H9 (cell line): ENCODE measurements around the gene SLFN5. TPM values are rescaled to one million over a fixed set of nuclear protein-coding genes. Genes with fewer than 3 reads are reported as not detected.

Source experiments
- DNase-seq: peaks from one replicate; pipeline ENCODE4 v3.0.0-alpha.2; 2017
- H2AFZ ChIP-seq: one replicate; pipeline ENCODE4 v1.6.1; 2013; ENCODE audit warnings: mild to moderate bottlenecking, low read length, control low read depth, moderate library complexity
- H2AK5ac ChIP-seq: 2 replicates; pipeline ENCODE4 v1.6.1; 2013; ENCODE audit warnings: low read length, control low read depth, mixed read lengths; ENCODE audit not compliant: insufficient read length
- H2BK120ac ChIP-seq: one replicate; pipeline ENCODE4 v1.6.1; 2013; ENCODE audit warnings: low read depth, mild to moderate bottlenecking, low read length, control low read depth, inconsistent platforms; ENCODE audit not compliant: poor library complexity, severe bottlenecking
- H2BK12ac ChIP-seq: 2 replicates; pipeline ENCODE4 v1.6.1; 2013; ENCODE audit warnings: low read length, control low read depth, mixed read lengths, low read depth; ENCODE audit not compliant: insufficient read length
- H2BK15ac ChIP-seq: 2 replicates; pipeline ENCODE4 v1.6.1; 2013; ENCODE audit warnings: low read depth, low read length, control low read depth
- H2BK20ac ChIP-seq: one replicate; pipeline ENCODE4 v1.6.1; 2013; ENCODE audit warnings: low read depth, mild to moderate bottlenecking, low read length, control low read depth, inconsistent platforms; ENCODE audit not compliant: poor library complexity, severe bottlenecking
- H2BK5ac ChIP-seq: 2 replicates; pipeline ENCODE4 v1.6.1; 2013; ENCODE audit warnings: low read length, control low read depth, mixed read lengths; ENCODE audit not compliant: insufficient read length
- H3K14ac ChIP-seq: 2 replicates; pipeline ENCODE4 v1.6.1; 2013; ENCODE audit warnings: low read length, control low read depth; ENCODE audit not compliant: insufficient read depth
- H3K18ac ChIP-seq: 2 replicates; pipeline ENCODE4 v1.6.1; 2013; ENCODE audit warnings: low read depth, mild to moderate bottlenecking, mixed read lengths, low read length, control low read depth; ENCODE audit not compliant: insufficient read length
- H3K23ac ChIP-seq: 2 replicates; pipeline ENCODE4 v1.6.1; 2013; ENCODE audit warnings: low read length, control low read depth, mixed read lengths, low read depth; ENCODE audit not compliant: insufficient read length
- H3K23me2 ChIP-seq: 2 replicates; pipeline ENCODE4 v1.6.1; 2013; ENCODE audit warnings: low read depth, mild to moderate bottlenecking, mixed read lengths, low read length, control low read depth; ENCODE audit not compliant: insufficient read length, poor library complexity, severe bottlenecking
- H3K27ac ChIP-seq: 2 replicates; pipeline ENCODE4 v1.5.1; 2013; ENCODE audit warnings: low read length, control low read depth, mixed read lengths, low read depth; ENCODE audit not compliant: insufficient read length
- H3K27me3 ChIP-seq: 2 replicates; pipeline ENCODE4 v1.6.1; 2013; ENCODE audit warnings: low read length, control low read depth, inconsistent platforms; ENCODE audit not compliant: insufficient read depth
- H3K4ac ChIP-seq: 2 replicates; pipeline ENCODE4 v1.6.1; 2013; ENCODE audit warnings: low read depth, mild to moderate bottlenecking, control low read depth, inconsistent platforms, low read length, moderate library complexity
- H3K4me1 ChIP-seq: 2 replicates; pipeline ENCODE4 v1.6.1; 2013; ENCODE audit warnings: low read length, control low read depth, inconsistent platforms; ENCODE audit not compliant: insufficient read depth
- H3K4me2 ChIP-seq: 2 replicates; pipeline ENCODE4 v1.6.1; 2013; ENCODE audit warnings: low read length, control low read depth, mixed read lengths; ENCODE audit not compliant: insufficient read length, insufficient read depth
- H3K56ac ChIP-seq: 2 replicates; pipeline ENCODE4 v1.6.1; 2013; ENCODE audit warnings: low read depth, mild to moderate bottlenecking, mixed read lengths, low read length, control low read depth; ENCODE audit not compliant: insufficient read length
- H3K79me1 ChIP-seq: 2 replicates; pipeline ENCODE4 v1.6.1; 2013; ENCODE audit warnings: low read depth, mild to moderate bottlenecking, moderate library complexity, low read length, control low read depth, inconsistent platforms; ENCODE audit not compliant: insufficient read depth, poor library complexity, severe bottlenecking
- H3K79me2 ChIP-seq: 2 replicates; pipeline ENCODE4 v1.6.1; 2013; ENCODE audit warnings: low read length, control low read depth, inconsistent platforms; ENCODE audit not compliant: insufficient read depth
- H3K9ac ChIP-seq: 2 replicates; pipeline ENCODE4 v1.6.1; 2013; ENCODE audit warnings: low read length, control low read depth, mixed read lengths; ENCODE audit not compliant: insufficient read length; ENCODE audit errors: extremely low read depth
- H3K9me3 ChIP-seq: one replicate; pipeline ENCODE4 v1.6.1; 2013; ENCODE audit warnings: low read depth, low read length, inconsistent platforms; ENCODE audit not compliant: control insufficient read depth
- H3T11ph ChIP-seq: one replicate; pipeline ENCODE4 v1.6.1; 2013; ENCODE audit warnings: mild to moderate bottlenecking, low read length, control low read depth, inconsistent platforms
- H4K20me1 ChIP-seq: one replicate; pipeline ENCODE4 v1.6.1; 2013; ENCODE audit not compliant: control insufficient read depth, insufficient read length, insufficient read depth
- H4K5ac ChIP-seq: 2 replicates; pipeline ENCODE4 v1.6.1; 2013; ENCODE audit warnings: low read depth, mild to moderate bottlenecking, mixed read lengths, low read length, control low read depth; ENCODE audit not compliant: insufficient read length
- H4K8ac ChIP-seq: replicated peaks from 2 replicates; pipeline ENCODE4 v1.6.1; 2013; ENCODE audit warnings: low read length, control low read depth, mixed read lengths, low read depth; ENCODE audit not compliant: insufficient read length
- H4K91ac ChIP-seq: 2 replicates; pipeline ENCODE4 v1.6.1; 2013; ENCODE audit warnings: low read depth, mild to moderate bottlenecking, moderate library complexity, mixed read lengths, low read length, control low read depth; ENCODE audit not compliant: insufficient read length
- H3K27ac Mint-ChIP-seq, 3 experiments: 2 replicates in 2 of 3; 3 replicates in 1 of 3; pipeline ENCODE4 v1.8.0; 2020 to 2021; ENCODE audit warnings: mixed read lengths in 3 of 3, mild to moderate bottlenecking in 1 of 3, moderate library complexity in 1 of 3
- H3K27me3 Mint-ChIP-seq: 2 replicates; pipeline ENCODE4 v1.8.0; 2021; ENCODE audit warnings: low read depth, mild to moderate bottlenecking, moderate library complexity, mixed read lengths
- H3K36me3 Mint-ChIP-seq, 3 experiments: 2 replicates in 2 of 3; 3 replicates in 1 of 3; pipeline ENCODE4 v1.8.0; 2020 to 2021; ENCODE audit warnings: low read depth in 3 of 3, mixed read lengths in 3 of 3; ENCODE audit not compliant: insufficient read depth in 1 of 3
- H3K4me1 Mint-ChIP-seq, 2 experiments: 2 replicates each; pipeline ENCODE4 v1.8.0; 2020; ENCODE audit warnings: mixed read lengths in 2 of 2
- H3K4me3 Mint-ChIP-seq, 2 experiments: 2 replicates in 1 of 2; 3 replicates in 1 of 2; pipeline ENCODE4 v1.8.0; 2020 to 2021; ENCODE audit warnings: mild to moderate bottlenecking in 2 of 2, mixed read lengths in 2 of 2, moderate library complexity in 1 of 2
- H3K9me3 Mint-ChIP-seq, 2 experiments: 2 replicates in 1 of 2; 3 replicates in 1 of 2; pipeline ENCODE4 v1.8.0; 2020; ENCODE audit warnings: mild to moderate bottlenecking in 2 of 2, mixed read lengths in 2 of 2, moderate library complexity in 1 of 2
- CTCF ChIP-seq: fragments of 200-600 bp; sonication (generic); conservative IDR thresholded peaks from 3 replicates; pipeline ENCODE4 v1.8.0; 2021; ENCODE audit warnings: antibody characterized with exemption, mild to moderate bottlenecking
- WGBS: extraction: QIAGEN DNeasy Blood & Tissue Kit; methylation state at CpG from one replicate; pipeline ENCODE4 v1.1.7; 2013; ENCODE audit warnings: missing lambda C conversion rate, low lambda C conversion rate, mixed read lengths; ENCODE audit not compliant: insufficient read length; ENCODE audit errors: extremely low coverage; 5-methylcytosine and 5-hydroxymethylcytosine counted together
- total RNA-seq: library from RNA; stranded (reverse); gene quantifications from 2 replicates; pipeline ENCODE4 v1.2.1, GENCODE V29; 2021

The SLFN5 gene
- total RNA-seq, 1 experiment from 2014 or later: 2.9 TPM

GRCh38 chr17:35312790-35313711 lies 70.2 kb downstream of the SLFN5 start:
- no peak overlapping the region for H4K8ac ChIP-seq
- no peak overlapping the region for H2BK5ac ChIP-seq
- H3K4me1 ChIP-seq: no peaks in the 10 kb centered on the region; the same call in 1 of the 2 replicates
- H3K18ac ChIP-seq: no peak overlapping the region
- H2BK12ac ChIP-seq: no peak overlapping the region
- peak overlapping the region; percentile 40 for H3K9ac ChIP-seq
- H3K79me1 ChIP-seq: no peaks in the 10 kb centered on the region
- no peaks in the 10 kb centered on the region for H3K79me2 ChIP-seq
- H3K4me3 Mint-ChIP-seq: peak overlapping the region; percentile 57 to 81
- DNase-seq: peak; percentile 85
- no peaks in the 10 kb centered on the region; a peak in 1 of 7 replicates for H3K36me3 Mint-ChIP-seq
- no peaks in the 10 kb centered on the region for H3K9me3 ChIP-seq
- H2BK120ac ChIP-seq: no peak overlapping the region
- no peak overlapping the region for H3K4ac ChIP-seq
- peak; percentile 88 for TF ChIP-seq CTCF
- H2AFZ ChIP-seq: no peak overlapping the region
- H3K14ac ChIP-seq: peak overlapping the region; percentile 44; the same call in 1 of the 2 replicates
- peak overlapping the region in 1 of 3 experiments; percentile 53; a peak in 2 of 7 replicates for H3K27ac Mint-ChIP-seq
- H4K5ac ChIP-seq: no peak overlapping the region
- no peak overlapping the region for H2AK5ac ChIP-seq
- H3K27ac ChIP-seq: no peak overlapping the region
- no peak overlapping the region for H2BK20ac ChIP-seq
- H4K20me1 ChIP-seq: no peaks in the 10 kb centered on the region
- H3K56ac ChIP-seq: no peak overlapping the region
- no peak overlapping the region for H3K23ac ChIP-seq
- H3K9me3 Mint-ChIP-seq: peaks cover 0 to 4% of the 10 kb centered on the region in 2 experiments; a peak in 1 of 5 replicates
- H2BK15ac ChIP-seq: no peak overlapping the region
- peak overlapping the region; percentile 91 for H3K4me2 ChIP-seq
- H3K23me2 ChIP-seq: peaks cover 12% of the 10 kb centered on the region
- peaks cover 10% of the 10 kb centered on the region; the same call in 1 of the 2 replicates for H3K27me3 ChIP-seq
- H3K27me3 Mint-ChIP-seq: peaks cover 15% of the 10 kb centered on the region
- no peak overlapping the region for H4K91ac ChIP-seq
- peaks cover 42 to 44% of the 10 kb centered on the region in 2 experiments for H3K4me1 Mint-ChIP-seq
- WGBS: no CpG with 5 or more reads among the region's 20 CpGs
- no peak overlapping the region for H3T11ph ChIP-seq
